Eye (tissue), 1 donor: ENCODE measurements around the gene HARBI1.
A peak's percentile ranks its signal among the peaks of the same experiment; 100 is the strongest.
"Not testable (repeated sequence)": the region's sequence is repeated elsewhere in the genome, so short reads cannot be mapped to it uniquely, and the experiment has no call there.

Experiments used
- DNase-seq: peaks from one replicate; pipeline ENCODE4 v3.0.0-alpha.2; 2015

The HARBI1 gene

DNA sequence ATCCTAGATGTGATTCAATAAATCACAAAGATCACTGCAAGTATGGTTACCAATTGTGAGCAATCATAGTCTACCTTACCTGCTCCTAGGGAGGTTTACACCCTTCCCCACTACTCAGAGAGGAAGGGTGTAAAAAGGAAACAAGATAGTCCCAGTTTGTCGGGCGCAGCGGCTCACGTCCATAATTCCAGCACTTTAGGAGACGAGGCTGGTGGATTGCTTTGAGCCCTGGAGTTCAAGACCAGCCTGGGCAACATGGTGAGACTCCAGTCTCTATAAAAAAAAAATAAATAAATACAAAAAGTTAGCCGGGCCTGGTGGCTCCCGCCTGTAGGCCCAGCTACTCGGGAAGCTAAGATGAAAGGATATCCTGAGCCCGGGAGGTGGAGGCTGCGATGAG lies 22.2 kb downstream of the HARBI1 start:
- DNase-seq, result no peak

DNA sequence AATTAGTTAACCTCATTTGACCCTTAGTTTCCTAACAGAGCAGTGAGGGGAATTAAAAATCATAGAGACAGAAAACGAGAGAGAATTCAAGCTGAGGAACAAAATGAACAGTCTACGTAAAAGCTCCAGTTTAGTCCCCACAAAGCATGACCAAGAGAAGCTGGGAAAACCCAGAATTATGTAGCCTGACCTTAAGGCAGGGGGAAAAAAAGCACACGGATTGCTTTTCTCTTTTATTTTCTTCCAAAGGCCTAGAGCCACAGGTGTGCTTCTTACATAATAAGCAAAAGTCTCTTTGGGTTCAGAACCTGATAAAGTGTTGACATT lies 22.7 kb downstream of the HARBI1 start:
- DNase-seq, result no peak

- peak; percentile 98 for DNase-seq
These were observed 23.3 kb downstream of the HARBI1 start, which contains the start of gene AMBRA1 for GRCh38 chr11:46593550-46594373. TSS of gene AMBRA1 (minus strand) at chr11:46594023. CDS start at chr11:46548380, 45,643 bp downstream.

DNA sequence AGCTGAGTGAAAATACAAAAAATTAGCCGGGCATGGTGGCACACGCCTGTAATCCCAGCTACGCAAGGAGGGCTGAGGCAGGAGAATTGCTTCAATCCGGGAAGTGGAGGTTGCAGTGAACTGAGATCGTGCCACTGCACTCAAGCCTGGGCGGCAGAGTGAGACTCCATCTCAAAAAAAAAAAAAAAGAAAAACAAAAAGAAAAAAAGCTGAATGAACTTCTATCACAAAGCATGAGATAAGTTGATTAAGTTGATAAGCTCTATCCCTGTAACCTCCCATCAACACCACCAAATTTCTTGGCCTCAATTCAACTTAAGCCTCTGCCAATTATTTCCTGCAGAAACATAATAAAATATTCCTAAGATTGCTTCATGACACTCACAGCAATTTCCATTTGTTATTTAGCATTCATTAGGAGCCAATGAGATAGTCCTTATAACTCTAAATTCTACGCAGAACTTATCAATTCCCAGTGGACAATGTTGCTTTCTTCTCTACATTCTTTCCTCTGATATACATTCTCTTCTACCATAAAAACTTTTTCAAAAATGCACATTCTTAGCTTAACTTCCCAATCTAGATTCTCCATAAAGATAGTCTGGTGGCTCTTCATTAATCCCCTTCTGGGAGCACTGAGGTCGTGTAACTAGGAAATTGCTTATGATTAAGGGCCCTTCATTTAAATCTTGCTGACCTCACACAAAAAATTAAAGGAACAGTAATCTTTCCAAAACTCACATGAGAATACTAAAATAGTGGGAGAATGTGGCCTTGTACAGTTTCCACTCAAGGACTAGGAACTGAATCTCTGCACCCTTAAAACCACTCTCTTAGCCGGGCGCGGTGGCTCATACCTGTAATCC lies 26.1 kb downstream of the HARBI1 start:
- DNase-seq, result no peak

GRCh38 chr11:46588915-46589314 lies 28.1 kb downstream of the HARBI1 start:
- no peak for DNase-seq

GRCh38 chr11:46588131-46588530 lies 28.9 kb downstream of the HARBI1 start:
- DNase-seq, result no peak

GRCh38 chr11:46583513-46583912 lies 33.5 kb downstream of the HARBI1 start:
- not testable (repeated sequence) for DNase-seq

DNA sequence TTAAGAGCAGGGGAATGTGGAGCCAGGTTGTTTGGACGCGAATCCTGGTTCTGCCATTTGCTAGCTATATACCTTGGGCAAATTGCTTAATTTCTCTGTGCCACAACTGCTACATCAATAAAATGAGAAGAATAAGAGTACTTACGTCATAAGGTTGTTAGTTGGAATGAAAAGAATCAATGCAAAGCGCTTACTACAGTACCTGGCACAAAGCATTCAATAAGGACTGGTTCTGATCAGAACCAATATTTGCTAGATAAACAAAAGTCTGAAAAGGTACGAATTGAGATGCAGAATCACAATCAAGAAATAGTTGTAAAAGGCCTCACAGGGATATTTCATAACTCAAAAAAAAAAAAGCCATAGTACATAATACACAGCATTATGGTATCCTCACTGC lies 34.4 kb downstream of the HARBI1 start:
- no peak for DNase-seq

GRCh38 chr11:46577058-46577457 lies 40.0 kb downstream of the HARBI1 start:
- no peak for DNase-seq

GRCh38 chr11:46574656-46575055 lies 42.4 kb downstream of the HARBI1 start:
- no peak for DNase-seq

- no peak for DNase-seq
These were observed 46.1 kb downstream of the HARBI1 start for GRCh38 chr11:46570790-46571398.

DNA sequence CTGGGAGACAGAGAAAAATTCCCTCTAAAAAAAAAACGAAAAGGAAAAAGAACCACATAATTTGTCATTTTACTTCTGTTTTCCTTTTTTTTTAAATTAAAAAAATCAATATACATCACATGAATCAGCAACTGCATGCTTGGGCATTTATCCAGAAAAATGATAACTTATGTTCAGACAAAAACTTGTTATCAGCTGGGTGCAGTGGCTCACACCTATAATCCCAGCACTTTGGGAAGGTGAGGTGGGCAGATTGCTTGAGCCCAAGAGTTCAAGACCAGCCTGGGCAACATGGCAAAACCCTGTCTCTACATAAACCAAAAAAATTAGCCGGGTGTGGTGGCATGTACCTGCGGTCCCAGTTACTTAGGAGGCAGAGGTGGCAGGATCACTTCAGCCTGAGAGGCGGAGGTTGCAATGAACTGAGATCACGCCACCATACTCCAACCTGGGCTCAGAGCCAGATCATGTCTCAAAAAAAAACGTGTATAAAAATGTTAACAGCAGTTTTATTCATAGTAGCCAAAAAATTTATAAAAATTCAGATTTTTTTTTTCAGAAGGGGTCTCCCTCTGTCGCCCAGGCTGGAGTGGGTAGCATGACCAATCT lies 51.7 kb downstream of the HARBI1 start:
- DNase-seq, result no peak

- DNase-seq, result no peak
These were observed 52.6 kb downstream of the HARBI1 start for GRCh38 chr11:46564459-46564858.

DNA sequence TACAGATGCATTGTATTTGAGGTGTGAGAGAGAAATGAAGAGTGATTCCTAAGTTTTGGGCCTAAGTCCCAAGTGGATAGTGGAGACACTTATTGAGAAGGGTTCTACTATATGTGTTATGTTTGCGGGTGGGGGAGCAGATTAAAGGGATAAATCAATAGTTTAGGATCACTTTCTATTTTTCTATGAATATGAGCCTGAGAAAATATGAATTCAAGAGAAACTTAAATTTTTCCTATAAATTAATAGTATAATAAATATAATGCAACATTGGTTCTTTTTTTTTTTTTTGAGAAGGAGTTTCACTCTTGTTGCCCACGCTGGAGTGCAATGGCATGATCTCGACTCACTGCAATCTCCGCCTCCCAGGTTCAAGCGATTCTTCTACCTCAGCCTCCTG lies 54.5 kb downstream of the HARBI1 start:
- DNase-seq, result no peak

- DNase-seq, result no peak
These were observed 56.6 kb downstream of the HARBI1 start for GRCh38 chr11:46560300-46560991.

GRCh38 chr11:46559815-46560214 lies 57.2 kb downstream of the HARBI1 start:
- DNase-seq, result no peak

DNA sequence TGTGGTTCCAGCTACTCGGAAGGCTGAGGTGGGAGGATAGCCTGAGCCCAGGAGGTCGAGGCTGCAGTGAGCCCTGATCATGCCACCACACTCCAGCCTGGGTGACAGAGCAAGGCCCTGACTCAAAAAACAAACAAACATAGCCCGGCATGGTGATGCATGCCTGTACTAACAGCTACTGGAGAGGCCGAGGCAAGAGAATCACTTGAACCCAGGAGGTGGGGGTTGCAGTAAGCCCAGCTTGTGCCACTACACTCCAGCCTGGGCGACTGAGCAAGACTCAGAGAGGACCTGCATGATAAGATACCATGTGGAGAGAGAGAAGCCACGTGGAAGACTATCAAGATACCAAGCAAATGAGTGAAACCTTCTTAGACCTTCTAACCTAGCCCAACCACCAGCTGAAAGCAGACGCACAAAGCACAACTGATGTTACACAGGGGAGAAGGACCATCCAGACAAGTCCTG lies 59.3 kb downstream of the HARBI1 start:
- no peak for DNase-seq

- no peak for DNase-seq
These were observed 61.6 kb downstream of the HARBI1 start for GRCh38 chr11:46555267-46556054.

GRCh38 chr11:46554213-46555147 lies 62.5 kb downstream of the HARBI1 start:
- no peak for DNase-seq

DNA sequence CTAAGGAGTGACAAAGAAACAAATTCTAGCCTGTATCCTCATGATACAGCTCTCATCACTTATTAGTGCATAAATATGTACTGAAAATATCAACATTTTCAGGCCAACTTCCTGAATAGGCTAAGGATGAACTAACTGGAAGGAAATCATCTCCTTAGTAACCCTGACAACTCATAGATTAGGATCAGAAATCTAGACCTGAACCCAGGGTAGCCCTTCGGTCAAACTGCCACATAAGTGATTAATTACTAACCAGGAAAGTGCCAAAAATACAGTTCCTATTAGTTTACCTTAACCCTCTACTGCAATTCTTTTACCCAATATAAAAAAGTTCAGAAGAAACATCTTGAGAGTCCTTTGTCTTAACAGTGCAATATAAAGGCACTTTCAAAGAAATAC lies 63.2 kb downstream of the HARBI1 start:
- DNase-seq, result no peak
